Smooth muscle cell (in vitro differentiated cells): Measurements from ENCODE around the gene ABHD17B. TPM values are rescaled to one million over a fixed set of nuclear protein-coding genes. Genes with fewer than 3 reads are reported as not detected.

Source experiments
- DNase-seq: peaks from one replicate; lab custom pipeline; 2025; ENCODE audit not compliant: unreplicated experiment; lab: John Stamatoyannopoulos, UW
- H2AFZ ChIP-seq: fragments of 200-600 bp; sonication (generic); 2 replicates; pipeline ENCODE4 v1.6.0; 2016; ENCODE audit warnings: antibody characterized with exemption, low read depth, mild to moderate bottlenecking
- H3F3A ChIP-seq: fragments of 200-600 bp; sonication (generic); 2 replicates; pipeline ENCODE4 v1.6.0; 2017; ENCODE audit warnings: antibody characterized with exemption, low read depth
- H3K27ac ChIP-seq: fragments of 200-600 bp; sonication (generic); 2 replicates; pipeline ENCODE4 v1.5.1; 2016; ENCODE audit warnings: low read depth, mild to moderate bottlenecking
- H3K27me3 ChIP-seq: fragments of 200-600 bp; sonication (generic); 2 replicates; pipeline ENCODE4 v1.6.1; 2016; ENCODE audit warnings: low read depth, mild to moderate bottlenecking
- H3K36me3 ChIP-seq: fragments of 200-600 bp; sonication (generic); 2 replicates; pipeline ENCODE4 v1.5.1; 2016; ENCODE audit warnings: low read depth
- H3K4me1 ChIP-seq: fragments of 200-600 bp; sonication (generic); 2 replicates; pipeline ENCODE4 v1.5.1; 2016; ENCODE audit warnings: low read depth
- H3K4me2 ChIP-seq: fragments of 200-600 bp; sonication (generic); 2 replicates; pipeline ENCODE4 v1.6.0; 2016; ENCODE audit warnings: mild to moderate bottlenecking
- H3K4me3 ChIP-seq: fragments of 200-600 bp; sonication (generic); 2 replicates; pipeline ENCODE4 v1.5.1; 2016; ENCODE audit warnings: mild to moderate bottlenecking
- H3K79me2 ChIP-seq: fragments of 200-600 bp; sonication (generic); 2 replicates; pipeline ENCODE4 v1.6.0; 2016; ENCODE audit warnings: low read depth, mild to moderate bottlenecking
- H3K9ac ChIP-seq: fragments of 200-600 bp; sonication (generic); 2 replicates; pipeline ENCODE4 v1.6.0; 2016; ENCODE audit warnings: low read depth
- H3K9me3 ChIP-seq: fragments of 200-600 bp; sonication (generic); replicated peaks from 2 replicates; pipeline ENCODE4 v1.5.1; 2016; ENCODE audit warnings: low read depth
- H4K20me1 ChIP-seq: fragments of 200-600 bp; sonication (generic); 2 replicates; pipeline ENCODE4 v1.6.0; 2016; ENCODE audit warnings: low read depth
- WGBS: methylation state at CpG from one replicate; pipeline ENCODE4 v1.1.7; 2016; ENCODE audit warnings: low lambda C conversion rate; 5-methylcytosine and 5-hydroxymethylcytosine counted together
- polyA plus RNA-seq: library from polyadenylated mRNA; unstranded; fragments of >200 nt; fragmentation: Nextera tagmentation; extraction: Ambion mirVana; gene quantifications from 2 replicates; pipeline ENCODE4 v1.2.1, GENCODE V29; 2016
- total RNA-seq: library from RNA; depleted of rRNA; stranded (reverse); fragments of >200 nt; gene quantifications from 2 replicates; pipeline ENCODE4 v1.2.3, GENCODE V29; 2014
- TF ChIP-seq, protein P1 (sequence below): fragments of 200-600 bp; sonication (generic); IDR thresholded peaks from 2 replicates; pipeline ENCODE4 v1.5.1; 2017; ENCODE audit warnings: borderline replicate concordance, mild to moderate bottlenecking, antibody characterized with exemption; ENCODE audit not compliant: insufficient read depth, poor library complexity, severe bottlenecking

Gene ABHD17B
- total and polyA plus RNA-seq, 2 experiments from 2014 or later: 14.1 to 26.7 TPM

DNA sequence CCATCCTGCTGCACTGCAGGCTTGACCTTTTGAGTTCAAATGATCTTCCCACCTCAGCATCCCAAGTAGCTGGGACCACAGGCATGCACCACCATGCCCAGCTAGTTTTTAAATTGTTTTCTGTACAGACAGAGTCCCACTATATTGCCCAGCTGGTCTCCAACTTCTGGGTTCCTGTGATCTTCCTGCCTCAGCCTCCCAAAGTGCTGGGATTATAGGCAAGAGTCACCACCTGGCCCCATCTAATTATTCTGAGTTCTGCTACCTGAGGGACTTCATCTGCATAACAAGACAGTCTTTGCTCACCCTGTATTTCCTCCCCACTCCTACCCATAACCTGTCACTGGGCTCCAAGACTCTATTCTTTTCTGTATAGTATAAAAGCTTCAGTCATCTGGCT, 88.1 kb downstream of the ABHD17B start:
- Histone ChIP-seq H3K79me2 (no peaks in the 10 kb centered on the region), H3K4me3 (no peak overlapping the region), H3K9ac (no peak overlapping the region), H2AFZ (no peak overlapping the region), H3K4me2 (peak overlapping the region; percentile 35), H3K36me3 (no peaks in the 10 kb centered on the region), H3K9me3 (no peaks in the 10 kb centered on the region), H3F3A (peaks cover 8% of the 10 kb centered on the region), H3K4me1 (no peaks in the 10 kb centered on the region), H3K27ac (peak overlapping the region; percentile 22), H4K20me1 (no peaks in the 10 kb centered on the region), H3K27me3 (no peaks in the 10 kb centered on the region)
- no peak for DNase-seq
- TF ChIP-seq, protein P1, sequence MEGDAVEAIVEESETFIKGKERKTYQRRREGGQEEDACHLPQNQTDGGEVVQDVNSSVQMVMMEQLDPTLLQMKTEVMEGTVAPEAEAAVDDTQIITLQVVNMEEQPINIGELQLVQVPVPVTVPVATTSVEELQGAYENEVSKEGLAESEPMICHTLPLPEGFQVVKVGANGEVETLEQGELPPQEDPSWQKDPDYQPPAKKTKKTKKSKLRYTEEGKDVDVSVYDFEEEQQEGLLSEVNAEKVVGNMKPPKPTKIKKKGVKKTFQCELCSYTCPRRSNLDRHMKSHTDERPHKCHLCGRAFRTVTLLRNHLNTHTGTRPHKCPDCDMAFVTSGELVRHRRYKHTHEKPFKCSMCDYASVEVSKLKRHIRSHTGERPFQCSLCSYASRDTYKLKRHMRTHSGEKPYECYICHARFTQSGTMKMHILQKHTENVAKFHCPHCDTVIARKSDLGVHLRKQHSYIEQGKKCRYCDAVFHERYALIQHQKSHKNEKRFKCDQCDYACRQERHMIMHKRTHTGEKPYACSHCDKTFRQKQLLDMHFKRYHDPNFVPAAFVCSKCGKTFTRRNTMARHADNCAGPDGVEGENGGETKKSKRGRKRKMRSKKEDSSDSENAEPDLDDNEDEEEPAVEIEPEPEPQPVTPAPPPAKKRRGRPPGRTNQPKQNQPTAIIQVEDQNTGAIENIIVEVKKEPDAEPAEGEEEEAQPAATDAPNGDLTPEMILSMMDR: no peak

DNA sequence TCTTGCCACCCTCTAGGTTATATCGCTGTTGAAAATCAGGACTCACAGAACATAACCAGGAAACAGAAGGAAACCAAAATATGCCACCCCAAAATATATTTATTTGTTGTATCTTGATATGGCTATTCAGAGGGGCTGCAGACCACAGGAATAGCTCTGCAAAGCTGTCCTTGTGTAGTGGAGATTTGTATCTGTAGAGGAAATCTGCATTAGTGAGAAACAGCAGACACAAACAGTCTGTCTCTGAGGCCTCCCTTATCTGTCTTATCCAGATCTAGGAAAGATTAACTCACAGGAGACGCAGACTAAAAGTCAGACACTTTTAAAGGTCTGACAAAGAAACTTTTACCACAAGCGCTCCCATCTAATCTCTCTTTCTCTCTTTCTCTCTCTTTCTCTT, 88.5 kb downstream of the ABHD17B start:
- Histone ChIP-seq H3K79me2 (no peaks in the 10 kb centered on the region), H3K27ac (peak overlapping the region; percentile 22), H4K20me1 (no peaks in the 10 kb centered on the region), H3K27me3 (no peaks in the 10 kb centered on the region), H2AFZ (no peak overlapping the region), H3K4me3 (no peak overlapping the region), H3K36me3 (no peaks in the 10 kb centered on the region), H3F3A (peaks cover 8% of the 10 kb centered on the region), H3K9ac (no peak overlapping the region), H3K4me2 (peak overlapping the region; percentile 52), H3K9me3 (no peaks in the 10 kb centered on the region), H3K4me1 (no peaks in the 10 kb centered on the region)
- TF ChIP-seq, protein P1: no peak
- WGBS: 30% methylated on average over 3 of the region's 3 CpGs
- DNase-seq: no peak

DNA sequence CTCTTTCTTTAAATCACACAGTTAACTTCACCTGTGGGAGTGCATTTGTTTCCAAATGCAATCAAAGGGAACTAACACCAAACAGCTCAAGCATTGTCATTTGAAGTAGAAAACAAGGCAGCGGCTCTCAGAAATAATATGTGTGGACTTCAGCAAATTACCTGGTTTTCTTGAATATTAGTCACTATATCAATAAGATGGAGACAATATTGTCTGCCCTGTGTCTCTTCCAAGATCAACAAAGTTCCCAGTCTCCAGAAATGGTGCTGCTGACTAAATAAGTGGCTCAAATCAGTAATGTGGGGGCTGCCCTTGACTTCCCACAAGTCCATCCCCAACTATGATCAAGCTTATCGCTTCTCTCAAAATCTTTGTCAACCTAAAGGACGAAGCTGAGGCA, 89.6 kb downstream of the ABHD17B start:
- Histone ChIP-seq H3K79me2 (no peaks in the 10 kb centered on the region), H3K36me3 (no peaks in the 10 kb centered on the region), H4K20me1 (no peaks in the 10 kb centered on the region), H3K9ac (no peak overlapping the region), H3K4me3 (no peak overlapping the region), H3K27ac (no peak overlapping the region), H3K9me3 (no peaks in the 10 kb centered on the region), H3K4me1 (no peaks in the 10 kb centered on the region), H3F3A (peaks cover 8% of the 10 kb centered on the region), H2AFZ (no peak overlapping the region), H3K27me3 (no peaks in the 10 kb centered on the region), H3K4me2 (no peak overlapping the region)
- 80% methylated on average over 3 of the region's 3 CpGs for WGBS
- TF ChIP-seq, protein P1: no peak
- DNase-seq: no peak

DNA sequence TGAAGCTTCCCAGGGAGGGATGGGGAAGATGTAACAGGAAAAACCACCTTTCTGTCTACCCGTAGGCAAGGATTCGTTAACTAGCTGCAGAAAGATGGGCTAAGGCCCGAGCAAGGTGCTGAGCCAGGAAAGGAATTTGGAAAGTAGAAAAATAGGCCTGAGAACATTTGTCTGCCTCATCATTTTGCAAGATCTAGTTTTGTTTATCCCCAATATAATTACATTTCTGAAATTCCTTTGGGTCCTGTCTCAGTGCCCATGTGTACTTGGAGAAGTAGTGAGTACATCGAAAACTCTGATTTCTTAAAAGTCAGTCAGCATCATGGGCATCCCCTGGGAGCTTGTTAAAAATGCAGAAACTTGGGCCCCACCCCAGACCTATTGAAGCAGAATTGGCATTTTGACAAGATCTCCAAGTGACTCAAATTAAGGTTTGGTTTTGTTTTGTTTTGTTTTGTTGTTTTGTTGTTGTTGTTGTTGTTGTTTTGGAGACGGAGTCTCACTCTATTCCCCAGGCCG, 90.5 kb downstream of the ABHD17B start:
- no peak overlapping the region for H3K27ac ChIP-seq
- H3K36me3 ChIP-seq: no peaks in the 10 kb centered on the region
- H3K79me2 ChIP-seq: no peaks in the 10 kb centered on the region
- no peaks in the 10 kb centered on the region for H3K27me3 ChIP-seq
- no peak overlapping the region for H3K9ac ChIP-seq
- TF ChIP-seq, protein P1: no peak
- H3K4me1 ChIP-seq: no peaks in the 10 kb centered on the region
- H3K4me2 ChIP-seq: no peak overlapping the region
- H3K9me3 ChIP-seq: no peaks in the 10 kb centered on the region
- 78% methylated on average over 6 of the region's 6 CpGs for WGBS
- no peak overlapping the region for H2AFZ ChIP-seq
- H3K4me3 ChIP-seq: no peak overlapping the region
- DNase-seq: no peak
- H4K20me1 ChIP-seq: no peaks in the 10 kb centered on the region
- H3F3A ChIP-seq: peaks cover 8% of the 10 kb centered on the region
